M059J (cell line): ENCODE measurements around the gene C20orf202. TPM values are rescaled to one million over a fixed set of nuclear protein-coding genes. Genes with fewer than 3 reads are reported as not detected.
"Not testable (repeated sequence)": the region's sequence is repeated elsewhere in the genome, so short reads cannot be mapped to it uniquely, and the experiment has no call there.

Source experiments
- DNase-seq: peaks from one replicate; pipeline ENCODE4 v3.0.0-alpha.2; 2012; ENCODE audit warnings: low read depth
- total RNA-seq: library from RNA; depleted of rRNA; stranded (reverse); fragments of >200 nt; shearing (Covaris generic); gene quantifications from 2 replicates; pipeline ENCODE4 v1.2.3, GENCODE V29; 2014

C20orf202 gene
- total RNA-seq, 1 experiment from 2014 or later, result not detected

GRCh38 chr20:1209447-1210387 lies 6.5 kb downstream of the C20orf202 start:
- DNase-seq, result peak; percentile 40

- no peak for DNase-seq
Observed at GRCh38 chr20:1210501-1210900, 7.2 kb downstream of the C20orf202 start.

- DNase-seq, result no peak
Observed at GRCh38 chr20:1212023-1212422, 8.8 kb downstream of the C20orf202 start.

- peak; percentile 80 for DNase-seq
Observed at GRCh38 chr20:1212607-1213396, 9.5 kb downstream of the C20orf202 start.

GRCh38 chr20:1214838-1215261 lies 11.6 kb downstream of the C20orf202 start:
- DNase-seq, result no peak

GRCh38 chr20:1215386-1216170 lies 12.3 kb downstream of the C20orf202 start:
- DNase-seq, result no peak

GRCh38 chr20:1216527-1217427 lies 13.5 kb downstream of the C20orf202 start:
- not testable (repeated sequence) for DNase-seq

GRCh38 chr20:1222750-1223149 lies 19.5 kb downstream of the C20orf202 start:
- DNase-seq, result not testable (repeated sequence)

GRCh38 chr20:1224205-1224890 lies 21.1 kb downstream of the C20orf202 start:
- DNase-seq, result no peak

- DNase-seq, result peak; percentile 66
Observed at GRCh38 chr20:1225263-1225782, 22.1 kb downstream of the C20orf202 start.

- peak; percentile 83 for DNase-seq
Observed at GRCh38 chr20:1225783-1226654, 22.8 kb downstream of the C20orf202 start, which contains the start of gene RAD21L1. RAD21L1 (plus strand) TSS chr20:1226044; CDS start chr20:1228454, 2,410 bp downstream.

GRCh38 chr20:1229541-1229940 lies 26.3 kb downstream of the C20orf202 start:
- no peak for DNase-seq

GRCh38 chr20:1232286-1233111 lies 29.2 kb downstream of the C20orf202 start:
- DNase-seq, result no peak

- no peak for DNase-seq
Observed at GRCh38 chr20:1240549-1240948, 37.3 kb downstream of the C20orf202 start.

- DNase-seq, result peak; percentile 77
Observed at GRCh38 chr20:1241456-1241855, 38.2 kb downstream of the C20orf202 start.

- DNase-seq, result no peak
Observed at GRCh38 chr20:1242099-1242498, 38.8 kb downstream of the C20orf202 start.

GRCh38 chr20:1242530-1242929 lies 39.3 kb downstream of the C20orf202 start:
- DNase-seq, result peak; percentile 98

- no peak for DNase-seq
Observed at GRCh38 chr20:1245578-1245977, 42.3 kb downstream of the C20orf202 start.
